H1 (cell line): ENCODE data around the gene PTGIR. TPM values are rescaled to one million over a fixed set of nuclear protein-coding genes. Genes with fewer than 3 reads are reported as not detected.

Source experiments
- CTCF ChIA-PET: fragments of 300-600 bp; sonication (Branson Sonifier 250); formaldehyde crosslinking; loops from one replicate; lab custom pipeline; 2021; ENCODE audit not compliant: partially characterized antibody; lab: Charles Lee
- POLR2A ChIA-PET: fragments of 300-600 bp; sonication (Branson Sonifier 250); formaldehyde crosslinking; loops from one replicate; lab custom pipeline; 2021; ENCODE audit warnings: inconsistent platforms; ENCODE audit not compliant: partially characterized antibody; lab: Charles Lee
- DNase-seq, 2 experiments: peaks; one replicate each; pipeline versions ENCODE4 v3.0.0 to v3.0.0-alpha.2; 2010 to 2022; ENCODE audit warnings: low spot score in 2 of 2, low read depth in 1 of 2, mixed read lengths in 1 of 2
- FAIRE-seq: peaks from 2 replicates; lab custom pipeline; 2011; peaks lifted over from hg19 to GRCh38; lab: Jason Lieb, UNC
- H2AFZ ChIP-seq: 2 replicates; pipeline ENCODE4 v1.8.1; 2012; ENCODE audit warnings: low read length, inconsistent platforms
- H2AK5ac ChIP-seq: 2 replicates; pipeline ENCODE4 v1.6.1; 2013; ENCODE audit warnings: low read depth, low read length
- H2BK120ac ChIP-seq: replicated peaks from 2 replicates; pipeline ENCODE3; 2013; ENCODE audit warnings: low read depth, low read length, inconsistent platforms
- H2BK12ac ChIP-seq: 2 replicates; pipeline ENCODE4 v1.6.1; 2013; ENCODE audit warnings: low read depth, low read length
- H2BK15ac ChIP-seq: 2 replicates; pipeline ENCODE4 v1.6.1; 2013; ENCODE audit warnings: low read length
- H2BK20ac ChIP-seq: 2 replicates; pipeline ENCODE4 v1.6.1; 2013; ENCODE audit warnings: low read length
- H2BK5ac ChIP-seq: 2 replicates; pipeline ENCODE4 v1.6.1; 2013; ENCODE audit warnings: low read depth, low read length
- H3K14ac ChIP-seq: 2 replicates; pipeline ENCODE4 v1.6.1; 2013; ENCODE audit warnings: inconsistent platforms; ENCODE audit not compliant: insufficient read length
- H3K18ac ChIP-seq: 2 replicates; pipeline ENCODE4 v1.6.1; 2013; ENCODE audit warnings: low read length; ENCODE audit errors: extremely low read depth
- H3K23ac ChIP-seq: 2 replicates; pipeline ENCODE4 v1.6.1; 2013; ENCODE audit warnings: inconsistent platforms; ENCODE audit not compliant: insufficient read length
- H3K23me2 ChIP-seq: 2 replicates; pipeline ENCODE4 v1.6.1; 2013; ENCODE audit warnings: low read depth, low read length
- H3K27ac ChIP-seq: 2 replicates; pipeline ENCODE4 v1.6.1; 2011; ENCODE audit warnings: low read depth, low read length, inconsistent platforms
- H3K27me3 ChIP-seq, 4 experiments: replicated peaks in 1 of 4; 1 replicate in 1 of 4; 2 replicates in 3 of 4; pipeline versions ENCODE4 v1.6.1 to v1.8.1; 2011 to 2013; ENCODE audit warnings: low read length in 3 of 4, mild to moderate bottlenecking in 3 of 4, inconsistent platforms in 2 of 4, mixed read lengths in 2 of 4, moderate library complexity in 1 of 4; ENCODE audit not compliant: control insufficient read depth in 3 of 4, insufficient read depth in 3 of 4; ENCODE audit errors: extremely low read depth in 1 of 4
- H3K36me3 ChIP-seq, 4 experiments: 2 replicates each; pipeline versions ENCODE4 v1.6.1 to v1.8.1; 2011 to 2013; ENCODE audit warnings: mild to moderate bottlenecking in 4 of 4, low read length in 3 of 4, moderate library complexity in 2 of 4, control low read depth in 1 of 4, inconsistent platforms in 1 of 4; ENCODE audit not compliant: insufficient read depth in 4 of 4, control insufficient read depth in 2 of 4
- H3K4ac ChIP-seq: replicated peaks from 2 replicates; pipeline ENCODE3; 2013; ENCODE audit warnings: low read length, low read depth, mixed read lengths, inconsistent platforms; ENCODE audit not compliant: insufficient read length
- H3K4me1 ChIP-seq, 4 experiments: replicated peaks in 1 of 4; 1 replicate in 1 of 4; 2 replicates in 3 of 4; pipeline versions ENCODE4 v1.6.1 to v1.8.1; 2011 to 2013; ENCODE audit warnings: low read length in 3 of 4, inconsistent platforms in 2 of 4, mixed read lengths in 1 of 4; ENCODE audit not compliant: insufficient read depth in 4 of 4, control insufficient read depth in 3 of 4
- H3K4me2 ChIP-seq, 2 experiments: 2 replicates each; pipeline versions ENCODE4 v1.6.1 to v1.8.1; 2011 to 2013; ENCODE audit warnings: low read depth in 2 of 2, low read length in 2 of 2, control low read depth in 1 of 2, inconsistent platforms in 1 of 2, mild to moderate bottlenecking in 1 of 2; ENCODE audit not compliant: insufficient read depth in 1 of 2
- H3K4me3 ChIP-seq, 4 experiments: fragments of 200-600, 300-600 bp in 1 of 4; sonication (generic), shearing (Covaris generic), sonication (Bioruptor Twin) in 1 of 4; 2 replicates each; pipeline versions ENCODE4 v1.5.1 to v1.8.1; 2011 to 2016; ENCODE audit warnings: low read length in 4 of 4, low read depth in 3 of 4, control low read depth in 2 of 4, inconsistent platforms in 2 of 4, mild to moderate bottlenecking in 2 of 4, mixed read lengths in 1 of 4, moderate library complexity in 1 of 4; ENCODE audit not compliant: insufficient read depth in 2 of 4; ENCODE audit errors: extremely low read depth in 1 of 4
- H3K56ac ChIP-seq: replicated peaks from 2 replicates; pipeline ENCODE3; 2013; ENCODE audit warnings: low read depth, mild to moderate bottlenecking, mixed read lengths, low read length, inconsistent platforms; ENCODE audit not compliant: insufficient read length
- H3K79me1 ChIP-seq: 2 replicates; pipeline ENCODE4 v1.6.1; 2013; ENCODE audit warnings: low read depth, low read length, control low read depth
- H3K79me2 ChIP-seq, 2 experiments: 2 replicates each; pipeline versions ENCODE4 v1.6.1 to v1.8.1; 2012 to 2013; ENCODE audit warnings: low read length in 2 of 2, mild to moderate bottlenecking in 2 of 2, inconsistent platforms in 1 of 2; ENCODE audit not compliant: insufficient read depth in 2 of 2, control insufficient read depth in 1 of 2
- H3K9ac ChIP-seq, 4 experiments: replicated peaks in 1 of 4; 1 replicate in 1 of 4; 2 replicates in 3 of 4; pipeline versions ENCODE4 v1.6.1 to v1.8.1; 2011 to 2013; ENCODE audit warnings: low read depth in 3 of 4, low read length in 3 of 4, control low read depth in 2 of 4, mild to moderate bottlenecking in 2 of 4, moderate library complexity in 2 of 4, inconsistent platforms in 1 of 4; ENCODE audit errors: extremely low read depth in 1 of 4
- H3K9me3 ChIP-seq, 2 experiments: 2 replicates each; pipeline versions ENCODE4 v1.6.1 to v1.8.1; 2012 to 2013; ENCODE audit warnings: mild to moderate bottlenecking in 2 of 2, moderate library complexity in 2 of 2, control low read depth in 1 of 2, inconsistent platforms in 1 of 2, low read depth in 1 of 2, low read length in 1 of 2, mixed read lengths in 1 of 2; ENCODE audit not compliant: insufficient read depth in 2 of 2
- H4K20me1 ChIP-seq, 2 experiments: replicated peaks in 1 of 2; 2 replicates each; pipeline versions ENCODE3 to v1.8.1; 2011 to 2013; ENCODE audit warnings: inconsistent platforms in 2 of 2, low read length in 2 of 2, mild to moderate bottlenecking in 1 of 2; ENCODE audit not compliant: insufficient read depth in 2 of 2, control insufficient read depth in 1 of 2
- H4K5ac ChIP-seq: 2 replicates; pipeline ENCODE4 v1.6.1; 2013; ENCODE audit warnings: low read length, low read depth, mixed read lengths, inconsistent platforms; ENCODE audit not compliant: insufficient read length
- H4K8ac ChIP-seq: 2 replicates; pipeline ENCODE4 v1.8.0; 2013; ENCODE audit warnings: mild to moderate bottlenecking, moderate library complexity, low read length, inconsistent platforms; ENCODE audit not compliant: insufficient read depth; ENCODE audit errors: extremely low read depth
- H4K91ac ChIP-seq: replicated peaks from 2 replicates; pipeline ENCODE3; 2013; ENCODE audit warnings: low read length, mixed read lengths, inconsistent platforms; ENCODE audit not compliant: insufficient read length
- BCL11A ChIP-seq, 2 experiments: IDR thresholded peaks; one replicate each; pipeline ENCODE4 v1.6.1; 2011; ENCODE audit warnings: low read depth in 2 of 2, low read length in 2 of 2, mild to moderate bottlenecking in 2 of 2
- CBX8 ChIP-seq: fragments of 300-800, 300-1000 bp; sonication (generic); IDR thresholded peaks from 2 replicates; pipeline ENCODE4 v1.7.1; 2016; ENCODE audit warnings: low read depth, low read length, borderline replicate concordance
- CEBPB ChIP-seq: IDR thresholded peaks from 2 replicates; pipeline ENCODE4 v1.6.1; 2012; ENCODE audit warnings: low read depth, low read length
- CHD1 ChIP-seq: IDR thresholded peaks from 2 replicates; pipeline ENCODE4 v1.6.1; 2012; ENCODE audit warnings: low read depth, low read length, improper control_type of control experiment
- CREB1 ChIP-seq: IDR thresholded peaks from 2 replicates; pipeline ENCODE4 v1.6.1; 2012; ENCODE audit warnings: inconsistent platforms
- CTBP2 ChIP-seq: IDR thresholded peaks from 2 replicates; pipeline ENCODE4 v1.7.0; 2011; ENCODE audit warnings: borderline replicate concordance, mild to moderate bottlenecking, moderate library complexity, mixed read lengths, low read length; ENCODE audit not compliant: insufficient read depth, insufficient read length
- EP300 ChIP-seq, 2 experiments: IDR thresholded peaks; 1 replicate in 1 of 2; 2 replicates in 1 of 2; pipeline ENCODE4 v1.6.1; 2011 to 2012; ENCODE audit warnings: low read depth in 2 of 2, low read length in 2 of 2, mild to moderate bottlenecking in 2 of 2, borderline replicate concordance in 1 of 2, inconsistent platforms in 1 of 2, moderate library complexity in 1 of 2
- KDM1A ChIP-seq: fragments of 200-600, 300-600 bp; sonication (generic); IDR thresholded peaks from 2 replicates; pipeline ENCODE4 v1.7.1; 2016; ENCODE audit warnings: mild to moderate bottlenecking, low read length, borderline replicate concordance
- NRF1 ChIP-seq: IDR thresholded peaks from 2 replicates; pipeline ENCODE4 v1.6.1; 2011; ENCODE audit warnings: mild to moderate bottlenecking, low read depth, low read length, improper control_type of control experiment
- RXRA ChIP-seq: IDR thresholded peaks from 2 replicates; pipeline ENCODE4 v1.6.1; 2011; ENCODE audit warnings: low read depth, mild to moderate bottlenecking, low read length, moderate library complexity; ENCODE audit not compliant: insufficient read depth
- SIRT6 ChIP-seq: IDR thresholded peaks from one replicate; pipeline ENCODE4 v1.7.1; 2012; ENCODE audit warnings: low read length, inconsistent platforms
- SIX5 ChIP-seq: IDR thresholded peaks from 2 replicates; pipeline ENCODE4 v1.6.1; 2011; ENCODE audit warnings: mild to moderate bottlenecking, low read depth, low read length
- SP1 ChIP-seq: IDR thresholded peaks from 2 replicates; pipeline ENCODE4 v1.6.1; 2011; ENCODE audit warnings: low read depth, low read length
- TAF1 ChIP-seq: IDR thresholded peaks from 2 replicates; pipeline ENCODE4 v1.6.1; 2011; ENCODE audit warnings: mild to moderate bottlenecking, low read depth, low read length
- TAF7 ChIP-seq: optimal IDR thresholded peaks from 2 replicates; pipeline ENCODE3; 2011; ENCODE audit warnings: low read depth, mild to moderate bottlenecking, inconsistent platforms, low read length, moderate library complexity, borderline replicate concordance
- TEAD4 ChIP-seq: IDR thresholded peaks from 2 replicates; pipeline ENCODE4 v1.6.1; 2012; ENCODE audit warnings: low read depth, low read length, inconsistent platforms, mixed read lengths
- WGBS, 2 experiments: shearing (Covaris generic) in 1 of 2; methylation state at CpG; one replicate each; pipeline versions ENCODE4 v1.1.6 to v1.1.7; 2013 to 2015; ENCODE audit warnings: low lambda C conversion rate in 2 of 2, mixed read lengths in 2 of 2, inconsistent platforms in 1 of 2, low coverage in 1 of 2, missing lambda C conversion rate in 1 of 2; ENCODE audit not compliant: insufficient replicate concordance in 2 of 2, insufficient coverage in 1 of 2, insufficient read length in 1 of 2; ENCODE audit errors: extremely low coverage in 1 of 2, missing lambda C conversion rate in 1 of 2; 5-methylcytosine and 5-hydroxymethylcytosine counted together
- polyA plus RNA-seq, 7 experiments: library from polyadenylated mRNA; depleted of rRNA in 3 of 7; stranded (reverse) in 5 of 7; unstranded in 2 of 7; fragments of >200 nt in 5 of 7; fragments of 200-250 nt in 2 of 7; gene quantifications; 1 replicate in 5 of 7; 2 replicates in 1 of 7; 4 replicates in 1 of 7; pipeline versions ENCODE4 v1.2.1 to v1.2.3, GENCODE V29; 2011 to 2013; ENCODE audit warnings: missing spikeins in 2 of 7, mixed read lengths in 2 of 7
- total RNA-seq: library from RNA; stranded (reverse); fragmentation: NEBNext Ultra II Directional; extraction: Animal tissue kit (Norgen Biotek cat#: 25700); gene quantifications from 2 replicates; pipeline ENCODE4 v1.2.1, GENCODE V29; 2021

PTGIR gene
- total and polyA plus RNA-seq, 2 of the 8 experiments (the other 6 are each of a cell fraction or from before 2014, with no cell fraction given): 0.15 TPM; not detected in 1

GRCh38 chr19:46615966-46616365 lies 8.9 kb downstream of the PTGIR start:
- H3K56ac ChIP-seq: no peak overlapping the region
- H3K14ac ChIP-seq: no peak overlapping the region
- no peak overlapping the region for H3K27ac ChIP-seq
- H3K36me3 ChIP-seq: no peaks in the 10 kb centered on the region
- H4K8ac ChIP-seq: no peak overlapping the region
- FAIRE-seq (no peak), DNase-seq (no peak)
- H2BK20ac ChIP-seq: no peak overlapping the region
- H3K4me2 ChIP-seq: no peak overlapping the region
- no peak overlapping the region for H3K23ac ChIP-seq
- H2BK120ac ChIP-seq: no peak overlapping the region
- no peaks in the 10 kb centered on the region for H3K79me2 ChIP-seq
- H3K4me3 ChIP-seq: no peak overlapping the region
- H2AK5ac ChIP-seq: no peak overlapping the region
- H3K9ac ChIP-seq: no peak overlapping the region
- no peak overlapping the region for H3K18ac ChIP-seq
- H3K79me1 ChIP-seq: no peaks in the 10 kb centered on the region
- H3K4me1 ChIP-seq: peaks cover 0 to 1% (median under 1%) of the 10 kb centered on the region in 4 experiments; a peak in 2 of 7 replicates
- H3K4ac ChIP-seq: no peak overlapping the region
- no peaks in the 10 kb centered on the region for H3K9me3 ChIP-seq
- H3K27me3 ChIP-seq: no peaks in the 10 kb centered on the region
- ChIA-PET POLR2A (interaction anchor here (1.6 to 1.9 kb wide), 2 partner anchors 15 to 46 kb away, joined by 5 to 8 read pairs; partner anchors contain the start of genes CALM3 and DACT3), CTCF (interaction anchor here (1.0 to 15.6 kb wide), 13 partner anchors 9 to 114 kb away, joined by 3 to 341 read pairs (median 5); partner anchors contain the start of genes DACT3 and PTGIR)
- no peaks in the 10 kb centered on the region for H4K20me1 ChIP-seq
- H2BK15ac ChIP-seq: no peak overlapping the region
- no peak overlapping the region; the same call in 1 of the 2 replicates for H2BK5ac ChIP-seq
- no peak overlapping the region for H4K91ac ChIP-seq
- no peak overlapping the region for H2BK12ac ChIP-seq
- H2AFZ ChIP-seq: no peak overlapping the region
- no peaks in the 10 kb centered on the region for H3K23me2 ChIP-seq
- 91% methylated on average over 10 of the region's 10 CpGs; no CpG with 5 or more reads in 1 of the 2 experiments for WGBS, 2 experiments
- no peak overlapping the region for H4K5ac ChIP-seq
- no peak for TF ChIP-seq TEAD4
- no peak for TF ChIP-seq CTBP2
- no peak for TF ChIP-seq CEBPB
- no peak for TF ChIP-seq SIX5
- no peak for TF ChIP-seq RXRA
- TF ChIP-seq SP1: no peak
- TF ChIP-seq EP300 (IDR thresholded peaks at IDR 0.05; ENCODE audit: borderline replicate concordance in 1 of 2, low read depth in 2 of 2, low read length in 2 of 2): no peak
- no peak for TF ChIP-seq BCL11A (IDR thresholded peaks at IDR 0.05; ENCODE audit: low read depth in 2 of 2, low read length in 2 of 2)
- no peak for TF ChIP-seq NRF1
- no peak for TF ChIP-seq CREB1
- no peak for TF ChIP-seq SIRT6
- no peak for TF ChIP-seq TAF1
- TF ChIP-seq KDM1A: no peak
- TF ChIP-seq CBX8: no peak
- no peak for TF ChIP-seq CHD1
- TF ChIP-seq TAF7: no peak
